Adrenal gland (tissue), 5 donors: ENCODE data around the gene KDM4B.

Source experiments
- POLR2A ChIP-seq, 2 donors: fragments of 450-650 bp; IDR thresholded peaks; one replicate each; pipeline ENCODE4 v1.6.1; 2017; ENCODE audit warnings: antibody characterized with exemption in 2 of 2, mild to moderate bottlenecking in 2 of 2, moderate library complexity in 1 of 2
- TF ChIP-seq, protein P1 (sequence below), 6 experiments: fragments of 450-650 bp in 4 of 6; fragments of 200-600 bp in 2 of 6; sonication (generic) in 1 of 6; IDR thresholded peaks; 1 replicate in 5 of 6; 2 replicates in 1 of 6; pipeline versions ENCODE4 v1.5.1 to v1.8.0; 2016 to 2021; ENCODE audit warnings: antibody characterized with exemption in 6 of 6, mild to moderate bottlenecking in 2 of 6, moderate library complexity in 1 of 6
- donor health status: DM: no; HTN: no; CAD: no.

- TF ChIP-seq, protein P1, sequence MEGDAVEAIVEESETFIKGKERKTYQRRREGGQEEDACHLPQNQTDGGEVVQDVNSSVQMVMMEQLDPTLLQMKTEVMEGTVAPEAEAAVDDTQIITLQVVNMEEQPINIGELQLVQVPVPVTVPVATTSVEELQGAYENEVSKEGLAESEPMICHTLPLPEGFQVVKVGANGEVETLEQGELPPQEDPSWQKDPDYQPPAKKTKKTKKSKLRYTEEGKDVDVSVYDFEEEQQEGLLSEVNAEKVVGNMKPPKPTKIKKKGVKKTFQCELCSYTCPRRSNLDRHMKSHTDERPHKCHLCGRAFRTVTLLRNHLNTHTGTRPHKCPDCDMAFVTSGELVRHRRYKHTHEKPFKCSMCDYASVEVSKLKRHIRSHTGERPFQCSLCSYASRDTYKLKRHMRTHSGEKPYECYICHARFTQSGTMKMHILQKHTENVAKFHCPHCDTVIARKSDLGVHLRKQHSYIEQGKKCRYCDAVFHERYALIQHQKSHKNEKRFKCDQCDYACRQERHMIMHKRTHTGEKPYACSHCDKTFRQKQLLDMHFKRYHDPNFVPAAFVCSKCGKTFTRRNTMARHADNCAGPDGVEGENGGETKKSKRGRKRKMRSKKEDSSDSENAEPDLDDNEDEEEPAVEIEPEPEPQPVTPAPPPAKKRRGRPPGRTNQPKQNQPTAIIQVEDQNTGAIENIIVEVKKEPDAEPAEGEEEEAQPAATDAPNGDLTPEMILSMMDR (IDR thresholded peaks at IDR 0.05), result no peak
- no peak for TF ChIP-seq POLR2A (IDR thresholded peaks at IDR 0.05)
Observed at GRCh38 chr19:5150902-5151741, 182.2 kb downstream of the KDM4B start.
